ENCODE data around the gene BIN1.

GRCh38 chr2:127039387-127040031, 67.4 kb downstream of the BIN1 start:
- TF ChIP-seq CTCF (IDR thresholded peaks at IDR 0.05) (no peak), EP300 (IDR thresholded peaks at IDR 0.05) (no peak)

Data from gastroesophageal sphincter (tissue), 3 donors.